AG10803 (cell line): ENCODE data around the gene LUZP2.

Source experiments
- DNase-seq: peaks from one replicate; pipeline ENCODE4 v3.0.0; 2010; ENCODE audit warnings: low read depth
- H3K4me3 ChIP-seq: 2 replicates; pipeline ENCODE4 v1.5.1; 2011; ENCODE audit warnings: mild to moderate bottlenecking, low read length, control low read depth
- CTCF ChIP-seq: conservative IDR thresholded peaks from 2 replicates; pipeline ENCODE4 v1.5.1; 2011; ENCODE audit warnings: mild to moderate bottlenecking, low read length, control low read depth, inconsistent platforms

LUZP2 gene

GRCh38 chr11:24637520-24637919 is 140.7 kb downstream of the LUZP2 start:
- DNase-seq, result no peak
- TF ChIP-seq CTCF, result no peak
- H3K4me3 ChIP-seq, result no peak overlapping the region

DNA sequence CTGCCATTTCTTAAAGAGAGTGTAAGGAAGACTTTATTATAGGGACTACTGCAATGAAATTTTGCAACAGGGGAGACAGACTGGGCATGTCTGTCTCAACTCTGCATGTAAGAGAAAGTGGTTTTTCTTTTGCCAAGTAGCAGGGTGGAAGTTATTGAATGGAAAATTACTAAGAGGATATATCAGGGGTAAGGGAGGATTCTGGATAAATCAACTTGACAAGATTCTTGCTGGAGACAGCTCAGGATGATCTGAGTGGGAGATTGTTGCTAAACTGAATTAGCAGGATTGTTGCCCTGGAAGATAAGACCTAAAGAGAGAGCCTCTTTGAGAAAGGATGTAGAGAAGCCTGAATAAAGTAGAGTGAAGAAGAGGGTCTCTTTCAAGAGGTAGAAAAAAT is 145.8 kb downstream of the LUZP2 start:
- no peak for DNase-seq
- no peak overlapping the region for H3K4me3 ChIP-seq
- no peak for TF ChIP-seq CTCF

- DNase-seq, result no peak
- TF ChIP-seq CTCF, result no peak
- H3K4me3 ChIP-seq, result no peak overlapping the region
Observed at GRCh38 chr11:24645563-24645962, 148.7 kb downstream of the LUZP2 start.

- DNase-seq, result no peak
- H3K4me3 ChIP-seq, result no peak overlapping the region
- no peak for TF ChIP-seq CTCF
Observed at GRCh38 chr11:24651873-24652272, 155.0 kb downstream of the LUZP2 start.

- no peak for TF ChIP-seq CTCF
- no peak for DNase-seq
- no peak overlapping the region for H3K4me3 ChIP-seq
Observed at GRCh38 chr11:24653901-24654300, 157.0 kb downstream of the LUZP2 start.

GRCh38 chr11:24661331-24661730 is 164.5 kb downstream of the LUZP2 start:
- no peak for TF ChIP-seq CTCF
- H3K4me3 ChIP-seq, result no peak overlapping the region
- no peak for DNase-seq

GRCh38 chr11:24664399-24664798 is 167.5 kb downstream of the LUZP2 start:
- no peak overlapping the region for H3K4me3 ChIP-seq
- no peak for TF ChIP-seq CTCF
- DNase-seq, result no peak
